22Rv1 (cell line): ENCODE data around the gene NUF2.

Experiments used
- ZFX ChIP-seq: fragments of 450-650 bp; IDR thresholded peaks from 2 replicates; pipeline ENCODE4 v1.6.1; 2017; ENCODE audit warnings: antibody characterized with exemption, borderline replicate concordance
- TF ChIP-seq, protein P1 (sequence below): fragments of 450-650 bp; IDR thresholded peaks from 2 replicates; pipeline ENCODE4 v1.5.1; 2017; ENCODE audit warnings: mild to moderate bottlenecking

GRCh38 chr1:163381487-163382184 lies 59.9 kb downstream of the NUF2 start:
- TF ChIP-seq, protein P1, sequence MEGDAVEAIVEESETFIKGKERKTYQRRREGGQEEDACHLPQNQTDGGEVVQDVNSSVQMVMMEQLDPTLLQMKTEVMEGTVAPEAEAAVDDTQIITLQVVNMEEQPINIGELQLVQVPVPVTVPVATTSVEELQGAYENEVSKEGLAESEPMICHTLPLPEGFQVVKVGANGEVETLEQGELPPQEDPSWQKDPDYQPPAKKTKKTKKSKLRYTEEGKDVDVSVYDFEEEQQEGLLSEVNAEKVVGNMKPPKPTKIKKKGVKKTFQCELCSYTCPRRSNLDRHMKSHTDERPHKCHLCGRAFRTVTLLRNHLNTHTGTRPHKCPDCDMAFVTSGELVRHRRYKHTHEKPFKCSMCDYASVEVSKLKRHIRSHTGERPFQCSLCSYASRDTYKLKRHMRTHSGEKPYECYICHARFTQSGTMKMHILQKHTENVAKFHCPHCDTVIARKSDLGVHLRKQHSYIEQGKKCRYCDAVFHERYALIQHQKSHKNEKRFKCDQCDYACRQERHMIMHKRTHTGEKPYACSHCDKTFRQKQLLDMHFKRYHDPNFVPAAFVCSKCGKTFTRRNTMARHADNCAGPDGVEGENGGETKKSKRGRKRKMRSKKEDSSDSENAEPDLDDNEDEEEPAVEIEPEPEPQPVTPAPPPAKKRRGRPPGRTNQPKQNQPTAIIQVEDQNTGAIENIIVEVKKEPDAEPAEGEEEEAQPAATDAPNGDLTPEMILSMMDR = no peak
- TF ChIP-seq ZFX = no peak
